GM04503 (cell line): ENCODE measurements around the gene ATXN1.

ENCODE experiments used
- DNase-seq: peaks from one replicate; pipeline ENCODE4 v3.0.0-alpha.2; 2012; ENCODE audit warnings: low read depth

The ATXN1 gene

DNA sequence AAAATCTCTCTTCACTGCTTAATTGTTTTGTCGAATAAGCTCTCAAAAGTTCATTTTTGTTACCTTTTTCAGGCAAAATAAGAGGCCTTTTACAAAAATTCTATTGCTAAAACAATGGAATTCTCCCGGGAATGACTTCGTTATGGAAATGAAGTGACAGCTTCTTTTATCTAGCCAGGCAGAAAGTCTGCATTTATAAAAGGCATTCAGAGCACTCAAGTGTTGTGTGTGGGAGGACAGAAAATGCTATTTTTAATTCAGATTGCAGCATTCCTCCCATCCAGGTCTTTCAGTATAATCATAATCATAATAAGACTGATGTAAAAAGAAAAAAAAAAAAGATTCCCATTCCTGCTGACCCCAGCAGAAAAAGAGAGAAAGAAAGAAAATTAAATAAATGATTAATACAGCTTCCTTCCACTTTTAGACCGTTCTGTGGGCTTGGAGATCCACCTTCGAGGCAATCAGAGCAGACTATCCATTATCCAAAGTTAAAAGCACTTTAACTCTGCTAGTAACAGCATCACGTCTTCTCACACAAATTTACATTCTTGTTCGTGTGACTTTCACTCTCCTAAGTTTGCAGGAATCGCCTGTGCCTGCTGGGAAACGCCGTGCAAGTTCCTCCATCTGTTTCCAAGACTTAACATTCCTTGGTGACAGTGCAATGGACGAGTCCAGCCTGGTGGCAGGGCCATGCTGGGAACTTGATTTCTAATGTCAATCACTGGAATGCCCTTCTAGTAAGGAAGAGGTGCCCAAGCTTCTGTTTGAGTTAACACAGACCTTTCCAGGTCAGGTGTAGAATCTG is 264.1 kb downstream of the ATXN1 start:
- DNase-seq, result peak; percentile 8

DNA sequence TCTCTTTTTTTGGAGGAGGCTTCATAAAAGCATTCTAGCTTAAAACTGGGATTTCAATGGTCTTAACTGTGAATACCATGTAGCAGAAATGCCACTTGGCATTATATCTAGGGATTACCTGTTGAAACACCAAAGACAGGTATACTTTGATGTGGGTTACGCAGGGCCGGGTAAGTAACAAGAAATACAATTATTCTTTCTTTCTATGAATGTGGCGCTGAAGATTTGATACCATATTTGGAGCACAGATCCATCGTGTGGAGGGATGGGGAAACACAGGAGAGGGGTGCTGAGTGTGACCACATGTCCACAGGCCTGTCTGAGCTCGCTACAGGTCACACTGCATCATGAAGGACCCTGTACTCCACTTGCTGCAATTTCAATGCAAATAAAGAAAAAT is 265.1 kb downstream of the ATXN1 start:
- no peak for DNase-seq

DNA sequence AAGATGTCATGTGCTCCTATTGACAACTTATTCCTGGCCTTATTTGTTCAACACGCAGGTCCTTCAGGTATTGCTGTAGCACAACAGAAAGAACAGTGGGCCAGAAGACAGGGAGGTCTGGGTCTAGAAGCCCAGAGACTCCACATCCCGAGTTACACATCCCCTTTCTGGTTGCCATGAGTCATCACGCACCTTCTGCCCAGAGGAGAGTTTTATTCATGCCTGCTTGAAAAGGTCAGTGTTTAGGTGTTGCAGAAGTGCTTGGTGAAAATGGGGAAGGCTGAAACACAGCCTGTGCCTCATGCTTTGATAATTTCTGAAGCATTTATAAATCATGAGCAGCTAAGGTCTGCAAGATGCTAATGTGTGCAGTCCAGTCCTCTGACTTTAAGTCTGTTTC is 266.5 kb downstream of the ATXN1 start:
- DNase-seq, result no peak

DNA sequence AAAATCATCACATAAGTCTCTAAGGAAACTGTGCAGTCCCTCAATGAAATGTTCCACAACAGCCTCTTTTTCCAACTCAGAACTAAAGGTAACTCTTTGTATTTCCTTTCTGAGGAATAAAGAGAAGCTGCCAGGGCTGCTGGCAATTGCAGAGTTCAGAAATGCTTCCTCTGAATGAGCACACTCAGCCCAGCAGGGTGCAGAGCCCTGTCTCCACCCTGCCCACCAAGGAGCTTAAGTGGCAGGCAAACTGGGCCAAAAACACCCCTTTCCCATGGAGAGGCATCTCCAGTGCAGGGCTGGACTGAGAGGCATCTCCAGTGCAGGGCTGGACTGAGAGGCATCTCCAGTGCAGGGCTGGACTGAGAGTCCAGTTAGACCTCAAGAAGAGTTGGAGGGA is 267.5 kb downstream of the ATXN1 start:
- DNase-seq, result no peak

DNA sequence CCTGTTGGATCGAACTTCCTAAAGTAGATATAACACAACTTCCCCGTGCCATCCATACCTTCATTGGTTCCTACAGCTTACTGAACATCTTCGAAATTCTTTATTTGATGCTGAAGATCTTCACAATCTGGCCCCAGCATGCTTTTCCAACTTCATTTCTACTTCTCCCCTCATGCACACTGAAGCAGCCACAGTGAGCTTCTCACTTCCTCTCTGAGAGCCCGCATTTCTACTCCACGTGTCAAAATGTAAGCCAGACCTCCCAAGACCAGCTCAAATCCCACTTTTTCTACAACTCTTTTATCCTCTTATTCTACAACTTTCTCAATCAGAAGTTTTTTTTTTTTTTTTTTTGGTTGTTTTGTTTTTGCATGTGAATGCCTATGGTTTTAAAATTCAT is 268.1 kb downstream of the ATXN1 start:
- no peak for DNase-seq

DNA sequence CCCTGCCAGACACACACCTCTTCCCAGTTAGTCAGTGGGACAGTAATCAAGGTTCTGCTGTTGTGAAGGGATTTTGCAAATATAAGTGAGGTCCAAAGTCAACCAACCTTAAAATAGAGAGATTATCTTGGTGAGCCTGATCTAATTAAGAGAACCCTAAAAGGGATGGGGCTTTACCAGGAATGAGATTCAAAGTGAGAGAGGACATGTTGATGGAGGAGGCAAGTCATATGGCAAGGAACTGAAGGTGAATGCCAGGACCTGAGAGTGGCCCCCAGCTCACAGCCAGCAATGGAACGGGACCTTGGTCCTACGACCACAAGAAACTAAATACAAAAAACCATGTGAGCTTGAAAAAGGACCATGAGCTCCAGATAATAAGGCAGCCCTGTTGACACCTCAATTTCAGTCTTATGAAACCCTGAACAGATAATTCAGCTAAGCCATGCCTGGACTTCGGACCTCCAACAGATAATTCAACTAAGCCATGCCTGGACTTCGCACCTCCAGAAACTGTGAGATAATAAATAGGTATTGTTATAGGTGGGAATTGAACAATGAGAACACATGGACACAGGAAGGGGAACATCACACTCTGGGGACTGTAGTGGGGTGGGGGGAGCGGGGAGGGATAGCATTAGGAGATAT is 269.5 kb downstream of the ATXN1 start:
- DNase-seq, result no peak

DNA sequence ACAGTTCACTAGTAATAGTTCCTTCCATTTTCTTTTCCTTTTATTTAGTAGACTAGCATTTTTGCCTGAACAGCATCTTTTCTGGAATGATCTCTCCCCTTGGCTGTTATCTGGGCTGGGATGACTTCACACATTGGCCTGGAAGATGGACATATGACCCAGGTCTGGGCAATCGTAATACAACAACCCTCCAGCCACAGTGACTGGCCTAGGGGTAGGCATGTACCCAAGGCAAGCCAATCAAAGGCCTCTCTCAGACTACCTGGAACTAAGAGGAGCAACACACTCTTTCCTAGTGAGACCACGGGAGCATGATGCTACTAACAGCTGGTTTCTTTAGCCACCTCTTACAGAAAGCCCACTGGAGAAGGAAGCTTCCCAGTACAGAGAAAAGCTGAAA is 270.6 kb downstream of the ATXN1 start:
- DNase-seq, result no peak

GRCh38 chr6:16488813-16489212 is 272.4 kb downstream of the ATXN1 start:
- DNase-seq, result no peak

DNA sequence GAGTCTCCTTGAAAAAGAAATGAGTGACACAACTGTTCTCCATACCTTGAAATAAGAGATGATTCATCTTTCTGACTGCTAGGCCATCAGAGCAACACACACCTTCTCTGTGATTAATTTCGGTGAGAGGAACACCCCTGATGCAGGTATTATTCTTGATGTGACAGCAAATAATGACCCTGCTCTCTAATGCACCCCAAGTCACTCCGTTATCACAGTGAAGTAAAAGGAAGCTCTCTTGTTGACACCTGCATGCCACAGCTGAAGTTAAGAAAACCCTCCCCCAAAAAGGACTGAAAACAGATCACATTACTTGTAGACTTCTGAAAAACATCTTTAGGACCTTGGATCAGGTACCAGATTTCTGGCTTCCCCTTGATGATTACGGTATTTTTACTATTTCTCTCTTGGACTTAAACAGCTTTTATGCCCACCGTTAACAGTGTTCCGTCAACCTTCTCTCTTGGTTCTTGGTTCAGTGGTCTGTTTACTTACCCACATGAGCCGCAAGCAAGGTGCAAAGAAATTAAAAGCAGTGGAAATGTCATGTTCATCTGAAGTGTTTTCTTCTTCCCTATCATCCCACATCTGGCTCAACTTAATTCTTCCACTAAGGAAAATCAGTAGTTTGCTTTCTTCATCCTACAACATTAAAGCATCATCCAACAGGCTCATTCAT is 273.1 kb downstream of the ATXN1 start:
- DNase-seq, result no peak

- DNase-seq, result no peak
Observed at GRCh38 chr6:16486661-16487060, 274.6 kb downstream of the ATXN1 start.

GRCh38 chr6:16483315-16483875 is 277.9 kb downstream of the ATXN1 start:
- DNase-seq, result no peak

DNA sequence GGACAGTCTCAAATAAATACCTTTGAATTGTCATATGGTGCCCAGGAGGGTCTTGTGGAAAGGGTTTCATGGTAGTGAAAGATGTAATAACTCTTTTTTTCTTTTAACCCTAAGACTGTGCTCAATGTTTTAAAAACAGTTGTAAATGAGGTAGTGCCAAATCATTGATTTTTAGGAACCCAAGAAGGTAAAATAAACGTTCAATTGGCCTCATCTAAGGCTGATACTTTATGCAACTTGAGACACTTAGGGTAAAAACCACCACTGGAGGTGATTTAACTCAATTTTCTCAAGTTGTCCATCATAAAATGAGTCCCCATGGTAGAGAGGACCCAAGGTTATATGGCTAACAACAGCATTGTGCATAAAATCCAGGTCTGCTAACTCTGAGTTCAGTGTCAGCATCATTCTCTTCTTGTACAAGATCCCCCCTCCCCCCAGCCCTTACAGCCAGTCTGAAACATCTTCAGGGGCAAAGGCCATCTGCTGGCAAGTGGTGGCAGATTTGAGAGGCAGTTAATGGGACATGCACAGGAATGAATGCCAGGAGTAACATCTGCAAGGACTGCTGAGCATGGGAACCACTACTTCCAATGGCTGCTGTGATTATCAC is 278.5 kb downstream of the ATXN1 start:
- no peak for DNase-seq

DNA sequence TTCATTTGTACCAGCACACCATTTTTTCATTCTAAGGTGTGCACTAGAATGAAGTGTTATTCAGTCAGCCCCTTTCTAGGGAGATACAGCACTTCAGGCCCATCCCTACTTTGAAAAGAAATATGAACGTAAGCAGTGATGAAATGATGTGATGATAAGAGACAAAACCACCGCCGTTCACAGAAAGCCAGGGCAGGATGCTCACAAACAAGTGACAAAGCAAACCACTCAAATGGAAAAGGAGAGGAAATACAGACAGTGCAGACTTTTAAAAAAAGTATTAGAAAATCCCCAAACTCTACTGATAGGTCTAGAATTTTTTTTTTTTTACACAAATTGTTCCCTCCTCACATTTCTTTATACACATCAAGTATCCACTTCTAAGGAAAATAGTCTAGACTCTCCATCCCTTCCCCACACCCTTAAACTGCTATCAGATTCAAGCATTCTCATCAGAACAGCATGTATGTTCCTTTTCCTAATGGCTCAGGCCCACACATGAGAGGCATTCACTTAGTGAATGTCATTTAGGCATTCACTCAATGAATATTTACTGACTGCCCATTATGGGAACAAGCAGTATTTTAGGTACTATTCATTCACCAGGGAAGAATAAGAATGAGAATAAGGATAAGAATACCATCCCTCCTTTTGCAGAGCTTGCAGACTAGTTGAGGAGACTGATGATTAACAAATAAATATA is 279.4 kb downstream of the ATXN1 start:
- DNase-seq, result no peak

- DNase-seq, result no peak
Observed at GRCh38 chr6:16480763-16481560, 280.3 kb downstream of the ATXN1 start.

GRCh38 chr6:16477367-16478149 is 283.7 kb downstream of the ATXN1 start:
- no peak for DNase-seq

DNA sequence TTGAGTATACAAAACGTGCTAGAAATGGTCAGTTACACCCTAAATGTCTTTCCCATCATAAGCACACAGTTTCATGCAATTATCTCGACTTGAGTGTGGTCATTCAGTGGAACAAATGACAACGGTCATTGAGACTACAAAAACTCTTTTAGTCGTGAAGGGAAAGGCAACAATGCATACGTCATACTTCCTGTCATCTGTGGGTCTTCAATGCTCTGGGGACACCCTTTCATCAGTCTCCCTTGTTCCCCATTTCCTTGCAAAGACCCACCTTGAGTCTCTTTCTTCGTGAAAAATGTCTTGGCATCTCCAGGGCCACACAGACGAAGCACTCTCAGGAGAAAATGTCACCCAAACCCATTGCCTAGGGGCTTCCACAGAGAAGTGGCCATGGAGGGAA is 284.4 kb downstream of the ATXN1 start:
- DNase-seq, result no peak

GRCh38 chr6:16475494-16475781 is 285.8 kb downstream of the ATXN1 start:
- DNase-seq, result no peak

DNA sequence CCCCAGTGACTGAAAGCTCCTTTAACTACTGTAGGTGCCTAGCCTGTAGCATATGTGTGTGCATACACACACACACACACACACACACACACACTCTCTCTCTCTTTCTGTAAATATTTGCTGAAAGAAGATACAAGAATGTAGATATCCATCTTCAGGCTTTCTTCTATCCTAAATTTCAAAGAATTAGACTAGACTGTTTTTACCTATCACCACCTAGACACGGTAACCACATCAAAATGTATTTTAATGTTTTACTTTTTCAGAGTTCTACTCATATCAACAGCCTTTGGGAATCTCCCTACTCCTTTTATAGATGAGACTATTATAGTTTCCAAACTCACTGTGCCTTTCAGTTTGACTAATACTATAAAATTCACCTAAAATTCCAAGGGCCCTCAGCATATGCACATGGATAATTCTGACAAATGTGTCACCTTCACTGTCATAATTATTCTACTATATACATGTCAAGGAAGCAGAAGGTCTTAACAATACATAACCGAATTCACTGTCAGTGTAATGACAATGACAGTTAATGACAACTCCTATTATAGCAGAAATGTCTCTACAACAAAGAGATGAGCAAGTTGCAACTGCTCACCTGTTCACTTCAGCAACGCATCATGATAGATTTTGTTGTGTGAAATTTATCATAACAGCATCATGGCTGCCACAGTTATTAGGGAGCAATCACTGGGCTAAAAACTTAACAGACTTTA is 286.3 kb downstream of the ATXN1 start:
- DNase-seq, result no peak

DNA sequence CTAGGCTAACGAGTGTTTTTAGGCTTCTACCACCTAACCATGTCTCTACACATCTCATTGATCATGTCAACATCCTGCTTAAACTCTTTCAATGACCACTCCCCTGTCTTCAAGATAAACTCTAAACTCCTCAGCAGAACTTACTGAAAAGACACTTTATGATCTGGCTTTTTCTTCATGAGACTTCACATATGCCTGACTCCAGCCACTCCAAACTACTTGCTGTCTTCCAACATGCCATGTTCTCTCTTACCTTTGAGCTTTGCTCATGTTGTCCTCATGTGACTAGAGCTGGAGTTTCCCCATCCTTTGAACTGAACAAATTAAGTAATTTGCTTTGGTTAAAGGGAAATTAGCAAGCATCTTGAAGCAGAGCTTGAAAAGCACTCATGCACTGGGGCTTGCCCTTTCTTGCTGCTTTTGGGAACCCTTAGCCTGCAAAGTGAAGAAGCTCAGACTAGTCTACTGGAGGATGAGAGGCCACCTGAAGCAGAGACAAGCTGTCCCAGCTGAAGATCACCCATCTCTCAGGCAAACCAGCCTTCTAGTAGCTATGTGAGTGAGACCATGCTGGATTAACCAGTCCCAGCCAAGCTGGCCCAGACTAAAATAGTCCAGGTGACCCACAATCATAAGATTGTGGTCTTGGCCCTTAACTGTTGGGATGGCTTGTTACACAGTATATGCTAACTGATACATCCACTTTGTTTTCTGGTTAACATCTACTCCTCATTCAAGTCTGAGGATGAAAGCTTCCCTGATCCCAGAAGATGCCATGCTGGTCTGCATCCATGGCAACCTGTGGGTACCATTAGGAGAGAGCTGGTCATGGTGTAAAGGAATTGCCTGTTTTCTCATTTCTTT is 287.1 kb downstream of the ATXN1 start:
- DNase-seq, result no peak
